Natural killer cell (primary cell): ENCODE results near the gene BRI3. TPM values are rescaled to one million over a fixed set of nuclear protein-coding genes. Genes with fewer than 3 reads are reported as not detected.

Experiments used
- ATAC-seq, 3 donors: fragments of 150-1000 bp in 2 of 3; fragments of 200-7000 bp in 1 of 3; cut with Tn5 transposase; 1 replicate in 1 of 3; 2 replicates in 2 of 3; pipeline ENCODE4 v1.10.0; 2021; ENCODE audit warnings: mild to moderate bottlenecking in 2 of 3, moderate library complexity in 2 of 3
- DNase-seq, 2 donors: peaks; one replicate each; pipeline versions ENCODE4 v3.0.0 to v3.0.0-alpha.2; 2013 to 2021; ENCODE audit warnings: mixed read lengths in 1 of 2
- H3K27ac ChIP-seq: one replicate; pipeline ENCODE4 v1.5.1; 2013; ENCODE audit warnings: mild to moderate bottlenecking, low read length
- H3K27me3 ChIP-seq: one replicate; pipeline ENCODE4 v1.6.1; 2013; ENCODE audit warnings: low read length; ENCODE audit not compliant: control insufficient read depth, insufficient read depth
- H3K36me3 ChIP-seq: one replicate; pipeline ENCODE4 v1.6.1; 2013; ENCODE audit warnings: low read length; ENCODE audit not compliant: control insufficient read depth, insufficient read depth
- H3K4me1 ChIP-seq: one replicate; pipeline ENCODE4 v1.6.1; 2013; ENCODE audit warnings: low read length; ENCODE audit not compliant: control insufficient read depth, insufficient read depth
- H3K4me3 ChIP-seq: one replicate; pipeline ENCODE4 v1.5.1; 2013; ENCODE audit warnings: low read length
- H3K9me3 ChIP-seq: one replicate; pipeline ENCODE4 v1.6.1; 2013; ENCODE audit warnings: low read length; ENCODE audit not compliant: control insufficient read depth, insufficient read depth
- H3K27ac Mint-ChIP-seq, 2 donors: one replicate each; pipeline ENCODE4 v1.8.0; 2022; ENCODE audit warnings: mild to moderate bottlenecking in 2 of 2, mixed read lengths in 2 of 2, moderate library complexity in 1 of 2
- H3K27me3 Mint-ChIP-seq, 2 donors: one replicate each; pipeline ENCODE4 v1.8.0; 2022; ENCODE audit warnings: low read depth in 2 of 2, mixed read lengths in 2 of 2
- H3K36me3 Mint-ChIP-seq: one replicate; pipeline ENCODE4 v1.8.0; 2022; ENCODE audit warnings: mixed read lengths
- H3K4me1 Mint-ChIP-seq, 2 donors: one replicate each; pipeline ENCODE4 v1.8.0; 2022; ENCODE audit warnings: mixed read lengths in 2 of 2
- H3K4me3 Mint-ChIP-seq: one replicate; pipeline ENCODE4 v1.8.0; 2022; ENCODE audit warnings: mild to moderate bottlenecking, moderate library complexity, mixed read lengths
- H3K9me3 Mint-ChIP-seq, 2 donors: one replicate each; pipeline ENCODE4 v1.8.0; 2022; ENCODE audit warnings: mixed read lengths in 2 of 2
- WGBS: methylation state at CpG from one replicate; pipeline ENCODE4 v1.1.7; 2013; ENCODE audit warnings: missing lambda C conversion rate; ENCODE audit not compliant: insufficient coverage; 5-methylcytosine and 5-hydroxymethylcytosine counted together
- intact Hi-C: fragments of 100-400 bp; cut with micrococcal nuclease; formaldehyde crosslinking; loops from one replicate; pipeline ENCODE4 v1.14.2; 2022
- total RNA-seq, 4 donors: library from RNA; stranded (reverse); fragments of 120-200 nt in 1 of 4; gene quantifications; one replicate each; pipeline versions ENCODE4 v1.2.3 to v1.2.4, GENCODE V29; 2013 to 2022
- TF ChIP-seq, protein P1 (sequence below): fragments of 200-600 bp; IDR thresholded peaks from one replicate; pipeline ENCODE4 v1.8.0; 2022; ENCODE audit warnings: antibody characterized with exemption

The BRI3 gene
- total RNA-seq, 3 donors from 2014 or later (not counting 1 experiment from before 2014, with no cell fraction given): 81.9 to 97.1 (median 90.0) TPM

DNA sequence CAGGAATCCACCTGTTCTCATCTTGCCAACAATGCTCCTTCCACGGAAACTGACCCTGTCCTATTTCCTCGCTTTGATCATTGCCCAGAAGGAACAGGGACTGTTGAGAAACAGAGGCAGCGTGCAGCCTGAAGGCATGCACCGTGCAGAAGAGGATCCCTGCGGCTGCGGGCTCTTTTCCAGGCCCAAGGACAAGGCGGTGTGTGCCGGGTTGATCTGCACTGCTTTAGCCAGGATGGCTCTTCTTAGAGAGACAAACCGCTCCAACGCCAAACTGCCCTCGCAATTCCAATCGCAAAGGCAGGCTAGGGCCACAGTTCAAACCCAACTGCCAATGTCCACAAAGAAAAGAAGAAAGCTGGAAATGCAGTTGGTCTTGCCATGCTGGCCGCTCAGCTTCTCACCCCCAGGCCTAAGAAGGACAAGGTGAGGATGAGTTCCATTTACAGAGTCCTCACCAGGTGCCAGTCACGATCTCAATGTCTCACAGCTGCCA lies 26.5 kb downstream of the BRI3 start:
- no peaks in the 10 kb centered on the region for H3K36me3 ChIP-seq
- intact Hi-C loops: no loop called here
- Mint-ChIP-seq H3K36me3 (no peaks in the 10 kb centered on the region), H3K4me3 (no peak overlapping the region), H3K27me3 (peaks cover 0 to 3% of the 10 kb centered on the region in 2 donors), H3K27ac (no peak overlapping the region), H3K4me1 (peaks cover 0 to 6% of the 10 kb centered on the region in 2 donors), H3K9me3 (no peaks in the 10 kb centered on the region)
- DNase-seq (no peak), ATAC-seq (no peak)
- no peak overlapping the region for H3K4me3 ChIP-seq
- H3K9me3 ChIP-seq: no peaks in the 10 kb centered on the region
- no peak overlapping the region for H3K27ac ChIP-seq
- 95% methylated on average over 14 of the region's 14 CpGs for WGBS
- no peaks in the 10 kb centered on the region for H3K27me3 ChIP-seq
- TF ChIP-seq, protein P1, sequence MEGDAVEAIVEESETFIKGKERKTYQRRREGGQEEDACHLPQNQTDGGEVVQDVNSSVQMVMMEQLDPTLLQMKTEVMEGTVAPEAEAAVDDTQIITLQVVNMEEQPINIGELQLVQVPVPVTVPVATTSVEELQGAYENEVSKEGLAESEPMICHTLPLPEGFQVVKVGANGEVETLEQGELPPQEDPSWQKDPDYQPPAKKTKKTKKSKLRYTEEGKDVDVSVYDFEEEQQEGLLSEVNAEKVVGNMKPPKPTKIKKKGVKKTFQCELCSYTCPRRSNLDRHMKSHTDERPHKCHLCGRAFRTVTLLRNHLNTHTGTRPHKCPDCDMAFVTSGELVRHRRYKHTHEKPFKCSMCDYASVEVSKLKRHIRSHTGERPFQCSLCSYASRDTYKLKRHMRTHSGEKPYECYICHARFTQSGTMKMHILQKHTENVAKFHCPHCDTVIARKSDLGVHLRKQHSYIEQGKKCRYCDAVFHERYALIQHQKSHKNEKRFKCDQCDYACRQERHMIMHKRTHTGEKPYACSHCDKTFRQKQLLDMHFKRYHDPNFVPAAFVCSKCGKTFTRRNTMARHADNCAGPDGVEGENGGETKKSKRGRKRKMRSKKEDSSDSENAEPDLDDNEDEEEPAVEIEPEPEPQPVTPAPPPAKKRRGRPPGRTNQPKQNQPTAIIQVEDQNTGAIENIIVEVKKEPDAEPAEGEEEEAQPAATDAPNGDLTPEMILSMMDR: no peak
- H3K4me1 ChIP-seq: no peaks in the 10 kb centered on the region

DNA sequence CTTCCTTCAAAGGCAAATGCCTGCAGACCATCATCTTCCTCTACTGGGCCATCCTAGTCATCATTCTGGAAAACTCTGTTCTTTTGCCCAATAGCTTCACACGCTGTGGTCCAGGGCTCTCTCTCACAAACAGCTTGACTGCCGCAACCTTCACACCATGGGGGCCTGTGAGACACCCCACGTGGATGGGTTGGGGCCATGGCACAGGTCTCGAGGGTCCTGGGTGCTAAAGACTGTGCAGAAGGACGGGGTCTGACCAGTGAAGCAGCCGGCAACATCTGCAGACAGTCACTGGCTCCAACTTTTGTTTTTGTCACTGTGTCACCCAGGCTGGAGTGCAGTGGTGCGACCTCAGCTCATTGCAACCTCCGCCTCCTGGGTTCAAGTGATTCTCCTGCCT lies 28.1 kb downstream of the BRI3 start:
- Mint-ChIP-seq H3K9me3 (no peaks in the 10 kb centered on the region), H3K27me3 (peaks cover 0 to 3% of the 10 kb centered on the region in 2 donors), H3K4me3 (no peak overlapping the region), H3K36me3 (no peaks in the 10 kb centered on the region), H3K27ac (no peak overlapping the region), H3K4me1 (no peaks in the 10 kb centered on the region)
- WGBS: 93% methylated on average over 8 of the region's 8 CpGs
- ATAC-seq: no peak
- H3K27ac ChIP-seq: no peak overlapping the region
- no peaks in the 10 kb centered on the region for H3K36me3 ChIP-seq
- H3K9me3 ChIP-seq: no peaks in the 10 kb centered on the region
- DNase-seq: no peak
- no peaks in the 10 kb centered on the region for H3K27me3 ChIP-seq
- intact Hi-C loops: no loop called here
- no peaks in the 10 kb centered on the region for H3K4me1 ChIP-seq
- TF ChIP-seq, protein P1: no peak
- H3K4me3 ChIP-seq: no peak overlapping the region

DNA sequence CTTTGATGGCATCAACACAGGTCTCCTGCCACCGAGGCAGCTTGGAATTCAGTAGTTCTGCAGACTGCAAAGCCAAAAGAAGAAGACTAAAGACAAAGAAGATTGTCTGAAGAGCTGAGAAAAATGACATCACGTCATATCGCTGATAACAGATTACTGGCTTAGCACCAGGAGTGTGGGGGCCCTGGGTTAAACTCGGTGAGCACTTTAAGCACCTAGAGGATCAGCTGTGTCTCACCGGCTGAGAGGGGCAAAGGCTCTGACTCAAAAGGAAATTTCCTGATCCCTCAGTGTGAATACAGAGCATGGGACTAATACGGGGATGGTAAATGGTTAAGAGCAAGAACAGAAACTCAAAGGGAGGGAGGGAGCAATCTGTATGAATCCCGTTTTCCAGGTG lies 30.7 kb downstream of the BRI3 start:
- no peak overlapping the region for H3K27ac ChIP-seq

More for the DNA sequence above, 30.7 kb downstream of the BRI3 start:
- H3K4me3 Mint-ChIP-seq: no peak overlapping the region
- no peaks in the 10 kb centered on the region for H3K36me3 Mint-ChIP-seq
- TF ChIP-seq, protein P1: no peak
- Histone ChIP-seq H3K27me3 (no peaks in the 10 kb centered on the region), H3K4me3 (no peak overlapping the region), H3K36me3 (no peaks in the 10 kb centered on the region), H3K4me1 (peaks cover 5% of the 10 kb centered on the region), H3K9me3 (no peaks in the 10 kb centered on the region)
- WGBS: 82% methylated on average over 6 of the region's 7 CpGs
- intact Hi-C loops: no loop called here
- no peak overlapping the region for H3K27ac Mint-ChIP-seq
- no peaks in the 10 kb centered on the region for H3K9me3 Mint-ChIP-seq
- ATAC-seq (no peak), DNase-seq (no peak)
- H3K4me1 Mint-ChIP-seq: peaks cover 0 to under 1% of the 10 kb centered on the region in 2 donors
- H3K27me3 Mint-ChIP-seq: no peaks in the 10 kb centered on the region
